Measurements from ENCODE around the gene HMGN4. TPM values are rescaled to one million over a fixed set of nuclear protein-coding genes. Genes with fewer than 3 reads are reported as not detected.
"Not testable (repeated sequence)": the region's sequence is repeated elsewhere in the genome, so short reads cannot be mapped to it uniquely, and the experiment has no call there.

The HMGN4 gene
- total RNA-seq, 1 donor from 2014 or later: 20.6 TPM

GRCh38 chr6:26520850-26521599 is 17.1 kb upstream of the HMGN4 start:
- Histone ChIP-seq H3K4me3 (peak overlapping the region; percentile 56 to 75), H3K27ac (peak overlapping the region; percentile 98 to 99), H3K9me3 (no peaks in the 10 kb centered on the region), H3K27me3 (no peaks in the 10 kb centered on the region), H3K36me3 (no peaks in the 10 kb centered on the region), H3K4me1 (peaks cover 3 to 10% of the 10 kb centered on the region in 2 donors)
- intact Hi-C loops (cut with DNase I): loop anchor here (1.0 to 5.0 kb wide), 11 partner anchors 11 to 958 kb away; partner anchors contain the start of gene BTN2A2
- peak; percentile 57 to 90 for DNase-seq (ENCODE audit: low spot score in 2 of 2)
- TF ChIP-seq CTCF (IDR thresholded peaks at IDR 0.05): no peak

GRCh38 chr6:26521600-26522391 is 16.4 kb upstream of the HMGN4 start:
- Histone ChIP-seq H3K36me3 (no peaks in the 10 kb centered on the region), H3K4me3 (peak overlapping the region; percentile 56 to 75), H3K4me1 (peaks cover 3 to 10% of the 10 kb centered on the region in 2 donors), H3K9me3 (no peaks in the 10 kb centered on the region), H3K27me3 (no peaks in the 10 kb centered on the region), H3K27ac (peak overlapping the region; percentile 98 to 99)
- peak in 1 of 2 donors; percentile 91 for DNase-seq (ENCODE audit: low spot score in 2 of 2)
- intact Hi-C loops (cut with DNase I): loop anchor here (1.0 to 5.0 kb wide), 9 partner anchors 11 to 957 kb away; partner anchors contain the start of gene BTN2A2
- TF ChIP-seq CTCF (IDR thresholded peaks at IDR 0.05): peak in 2 of 3 experiments; percentile 39 to 52

- Histone ChIP-seq H3K27ac (peak overlapping the region; percentile 98 to 99), H3K4me3 (peak overlapping the region; percentile 56 to 75), H3K4me1 (peaks cover 3 to 10% of the 10 kb centered on the region in 2 donors)
- not testable (repeated sequence) for H3K27me3 ChIP-seq, H3K9me3 ChIP-seq, H3K36me3 ChIP-seq
- intact Hi-C loops (cut with DNase I): loop anchor here (5.0 kb wide), 3 partner anchors 100 to 160 kb away; partner anchors contain the start of gene BTN2A2
- DNase-seq (ENCODE audit: low spot score in 2 of 2): peak in 1 of 2 donors; percentile 18
Observed at GRCh38 chr6:26522486-26523228, 15.5 kb upstream of the HMGN4 start.

- intact Hi-C loops (cut with DNase I): loop anchor here (5.0 kb wide), 3 partner anchors 102 to 162 kb away; partner anchors contain the start of gene BTN2A2
- H3K27ac ChIP-seq, H3K4me3 ChIP-seq, H3K36me3 ChIP-seq, H3K27me3 ChIP-seq, H3K9me3 ChIP-seq: not testable (repeated sequence)
- peak in 1 of 2 donors; percentile 21 for DNase-seq (ENCODE audit: low spot score in 2 of 2)
- peaks cover 3 to 10% of the 10 kb centered on the region in 2 donors for H3K4me1 ChIP-seq
Observed at GRCh38 chr6:26524314-26524713, 13.9 kb upstream of the HMGN4 start.

GRCh38 chr6:26524722-26525370 is 13.3 kb upstream of the HMGN4 start:
- Histone ChIP-seq H3K4me1 (peaks cover 3 to 10% of the 10 kb centered on the region in 2 donors), H3K36me3 (no peaks in the 10 kb centered on the region), H3K27ac (no peak overlapping the region), H3K4me3 (no peak overlapping the region), H3K27me3 (no peaks in the 10 kb centered on the region), H3K9me3 (no peaks in the 10 kb centered on the region)
- DNase-seq (ENCODE audit: low spot score in 2 of 2): peak in 1 of 2 donors; percentile 38
- TF ChIP-seq CTCF (IDR thresholded peaks at IDR 0.05): no peak
- intact Hi-C loops (cut with DNase I): loop anchor here (5.0 kb wide), 3 partner anchors 103 to 163 kb away; partner anchors contain the start of gene BTN2A2

GRCh38 chr6:26525838-26526237 is 12.3 kb upstream of the HMGN4 start:
- DNase-seq (ENCODE audit: low spot score in 2 of 2): no peak
- H3K36me3 ChIP-seq: no peaks in the 10 kb centered on the region
- TF ChIP-seq CTCF (IDR thresholded peaks at IDR 0.05): no peak
- H3K27ac ChIP-seq: no peak overlapping the region
- intact Hi-C loops (cut with DNase I): no loop called here
- H3K4me1 ChIP-seq: peaks cover 0 to 10% of the 10 kb centered on the region in 2 donors
- H3K27me3 ChIP-seq: no peaks in the 10 kb centered on the region
- H3K9me3 ChIP-seq: no peaks in the 10 kb centered on the region
- no peak overlapping the region for H3K4me3 ChIP-seq

Measured in ascending aorta (tissue), 2 donors.